Activated CD4-positive, alpha-beta T cell treated with anti-CD3 and anti-CD28 coated beads, Interleukin-2, amount 50 U/mL, for 4 hours (primary cell): Measurements from ENCODE around the gene CPNE6.
A peak's percentile ranks its signal among the peaks of the same experiment; 100 is the strongest.

Source experiments
- DNase-seq, 2 experiments: peaks; one replicate each; pipeline ENCODE4 v3.0.0-alpha.2; 2020

CPNE6 gene

DNA sequence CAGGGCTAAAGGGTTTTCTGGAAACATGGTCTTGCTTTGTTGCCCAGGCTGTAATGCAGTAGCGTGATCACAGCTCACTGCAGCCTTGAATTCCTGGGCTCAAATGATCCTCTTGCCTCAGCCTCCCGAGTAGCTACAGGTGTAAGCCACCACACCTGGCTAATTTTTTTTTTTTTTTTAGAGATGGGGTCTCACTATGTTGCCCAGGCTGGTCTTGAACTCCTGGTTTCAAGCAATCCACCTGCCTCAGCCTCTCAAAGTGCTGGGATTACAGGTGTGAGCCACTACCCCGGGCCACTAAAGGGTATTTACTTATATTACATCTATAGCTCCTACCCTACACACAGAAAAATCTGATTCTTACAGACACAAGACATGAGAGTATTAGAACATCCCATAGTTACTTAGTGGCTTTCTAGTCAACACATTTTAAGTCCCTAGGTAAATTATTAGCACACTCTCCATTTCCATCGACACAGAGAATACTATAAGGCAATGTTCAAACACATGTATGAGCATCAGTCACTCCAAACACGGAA, 37.0 kb downstream of the CPNE6 start:
- no peak for DNase-seq

DNA sequence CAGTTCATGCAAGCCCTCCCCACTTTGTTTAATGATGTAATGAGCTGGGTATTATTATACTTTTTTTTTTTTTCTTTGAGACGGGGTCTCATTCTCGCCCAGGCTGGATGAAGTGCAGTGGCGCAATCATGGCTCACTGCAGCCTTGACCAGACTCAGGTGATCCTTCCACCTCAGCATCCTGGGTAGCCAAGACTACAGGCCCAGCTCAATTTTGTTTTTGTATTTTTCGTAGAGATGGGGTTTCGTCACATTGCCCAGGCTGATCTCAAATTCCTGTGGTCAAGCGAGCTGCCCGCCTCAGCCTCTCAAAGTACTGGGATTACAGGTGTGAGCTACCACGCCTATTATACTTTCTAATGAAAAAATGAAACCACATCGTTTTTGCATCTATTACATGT, 38.7 kb downstream of the CPNE6 start:
- no peak for DNase-seq

DNA sequence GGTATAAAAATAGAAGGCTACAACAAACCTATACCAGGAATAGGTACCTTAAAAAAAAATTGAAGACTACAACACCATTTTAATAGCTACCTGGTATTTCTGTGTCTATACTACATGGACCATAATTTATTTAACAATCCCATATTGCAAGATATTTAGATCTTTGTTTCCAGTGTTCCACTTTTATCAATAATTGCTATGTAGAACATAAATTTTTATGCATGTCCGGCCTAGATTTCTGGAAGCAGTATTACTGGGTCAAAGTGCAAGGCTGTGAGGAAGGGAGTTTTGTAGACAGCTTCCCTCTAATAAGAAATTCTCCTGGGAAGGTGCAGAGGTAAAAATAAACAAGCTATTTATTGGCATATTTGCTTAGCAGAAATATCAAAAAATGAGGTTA, 39.2 kb downstream of the CPNE6 start:
- DNase-seq, result no peak

DNA sequence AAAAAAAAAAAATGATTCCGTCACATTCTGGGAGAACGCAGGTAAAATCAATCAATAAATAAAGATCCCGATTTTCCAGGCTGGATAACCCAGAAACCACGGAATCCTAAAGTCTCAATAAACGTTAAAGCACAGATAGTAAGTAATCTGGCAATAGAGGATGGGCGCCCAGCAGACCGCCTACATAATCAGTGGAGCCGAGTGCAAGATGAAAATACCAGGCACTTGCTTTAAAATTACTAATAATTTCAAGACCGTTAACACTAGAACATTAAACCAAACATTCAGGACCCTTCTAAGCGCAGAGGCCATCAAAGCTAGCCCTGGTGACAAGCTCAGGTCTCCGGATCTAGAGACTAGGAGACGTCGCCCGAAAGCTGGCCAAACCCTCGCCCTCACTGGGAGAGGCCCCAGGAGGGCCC, 42.0 kb downstream of the CPNE6 start:
- no peak for DNase-seq

DNA sequence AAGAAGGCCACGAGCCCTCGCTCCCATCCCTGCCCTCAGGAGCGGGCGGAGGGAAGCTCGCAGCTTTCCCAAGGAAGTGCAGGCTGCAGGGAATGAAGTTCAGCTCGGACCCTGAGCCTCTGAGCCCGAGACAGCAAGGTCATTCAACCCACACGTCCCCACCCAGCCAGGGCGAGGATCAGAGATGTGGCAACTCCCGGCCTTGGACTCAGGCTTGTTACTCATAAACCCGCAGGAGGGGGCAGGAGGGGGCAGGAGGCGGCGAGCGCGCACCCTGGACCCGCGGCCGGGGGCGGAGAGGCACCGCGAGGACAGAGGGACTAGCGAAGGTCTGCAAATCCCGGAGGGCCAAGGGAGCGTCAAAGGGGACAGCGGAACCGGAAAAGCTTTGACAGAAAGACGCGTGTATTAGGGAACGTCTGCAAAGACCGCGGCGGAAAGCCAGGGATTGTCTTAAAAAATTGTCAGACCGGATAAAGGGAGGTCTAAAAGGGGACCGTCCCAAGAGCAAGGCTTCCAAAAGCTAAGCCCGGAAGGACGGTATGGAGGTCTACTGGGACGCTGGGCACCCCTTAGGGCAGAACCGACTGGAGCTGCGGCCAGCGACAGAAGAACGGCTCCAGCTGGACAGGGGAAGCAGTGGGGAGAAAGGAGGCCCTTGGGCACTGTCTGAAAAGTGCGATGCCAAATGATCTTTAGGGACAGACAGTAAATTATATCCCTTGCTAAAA, 42.6 kb downstream of the CPNE6 start:
- DNase-seq, result peak; percentile 60 to 65

DNA sequence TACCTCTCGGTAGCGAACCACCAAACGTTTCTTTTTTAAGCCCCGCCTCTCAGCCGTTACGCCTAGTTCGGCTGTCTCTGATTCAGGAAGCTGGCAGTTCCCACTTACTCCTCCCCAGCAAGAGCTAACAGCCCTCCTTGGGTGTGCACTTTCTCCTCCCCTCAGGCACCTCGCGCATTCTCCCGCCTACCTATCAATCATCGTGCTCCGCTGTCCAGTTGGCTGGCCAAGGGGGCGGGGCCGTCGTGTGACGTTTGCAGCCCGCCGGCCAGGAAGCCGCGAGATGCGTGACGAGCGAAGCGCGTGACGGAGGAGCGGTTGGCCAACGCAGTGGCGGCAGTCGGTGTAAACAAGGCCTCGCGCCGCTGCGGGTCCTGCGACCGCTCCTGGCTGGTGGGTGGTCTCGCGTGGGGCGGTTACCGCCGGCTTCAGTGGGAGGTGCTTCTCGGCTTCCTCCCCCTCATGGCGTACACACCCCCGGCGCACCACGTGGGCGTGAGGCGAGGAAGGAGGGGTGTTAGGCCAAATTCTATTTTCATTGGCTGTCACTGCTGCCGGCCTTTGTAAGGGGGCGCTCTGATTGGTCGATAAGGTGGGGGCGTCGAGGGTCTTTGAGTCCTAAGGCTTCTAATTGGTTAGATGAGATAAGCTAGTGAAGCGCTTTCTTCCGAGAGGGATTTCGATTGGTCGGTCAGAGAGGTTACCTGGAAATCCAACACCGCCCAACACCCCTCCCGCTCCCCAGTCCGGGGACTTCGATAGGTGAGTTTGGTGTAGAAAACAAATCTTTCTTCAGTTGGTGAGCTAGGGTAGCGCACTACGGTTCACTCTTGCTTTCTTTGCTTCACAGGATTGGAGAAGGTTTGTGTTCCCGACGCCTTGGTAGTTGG, 43.4 kb downstream of the CPNE6 start, which contains the start of the genes DCAF11 and NRL:
DCAF11 (plus strand) TSS at position 246 of the 890 bp plus-strand sequence. CDS start 818 bp downstream, outside the sequence.
NRL (minus strand) TSS at position 418 of the 890 bp plus-strand sequence. CDS start 32,101 bp downstream, outside the sequence.
- DNase-seq, result peak; percentile 98 to 99

DNA sequence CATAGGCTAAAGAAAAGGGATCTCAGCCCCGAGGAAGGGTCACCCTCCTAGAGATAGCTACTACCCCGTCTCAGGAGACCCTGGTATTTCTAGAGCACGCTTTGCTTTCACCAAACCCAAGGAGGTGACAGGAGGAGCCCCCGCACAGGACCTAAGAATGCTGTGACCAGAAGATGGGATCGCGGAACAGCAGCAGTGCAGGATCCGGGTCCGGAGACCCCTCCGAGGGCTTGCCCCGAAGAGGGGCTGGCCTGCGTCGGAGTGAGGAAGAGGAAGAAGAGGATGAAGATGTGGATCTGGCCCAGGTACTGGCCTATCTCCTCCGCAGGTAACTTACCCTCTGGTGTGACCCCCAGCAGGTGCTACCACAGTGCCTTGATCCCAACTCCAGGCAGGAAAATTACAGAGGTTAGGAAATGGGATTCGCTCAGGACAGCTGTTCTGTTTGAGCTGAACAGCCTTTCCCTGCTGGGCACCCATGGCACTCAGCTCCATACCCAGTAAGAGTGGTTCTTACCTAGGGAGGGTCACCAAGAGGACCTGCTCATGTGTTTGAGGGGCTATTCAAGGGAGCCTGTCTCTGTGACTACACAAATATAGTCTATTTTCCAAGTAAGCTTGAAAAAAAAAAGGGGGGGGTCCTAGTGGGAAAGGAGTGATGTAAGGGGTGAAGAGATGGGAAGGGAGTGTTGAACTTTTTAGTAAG, 44.2 kb downstream of the CPNE6 start:
- no peak for DNase-seq

DNA sequence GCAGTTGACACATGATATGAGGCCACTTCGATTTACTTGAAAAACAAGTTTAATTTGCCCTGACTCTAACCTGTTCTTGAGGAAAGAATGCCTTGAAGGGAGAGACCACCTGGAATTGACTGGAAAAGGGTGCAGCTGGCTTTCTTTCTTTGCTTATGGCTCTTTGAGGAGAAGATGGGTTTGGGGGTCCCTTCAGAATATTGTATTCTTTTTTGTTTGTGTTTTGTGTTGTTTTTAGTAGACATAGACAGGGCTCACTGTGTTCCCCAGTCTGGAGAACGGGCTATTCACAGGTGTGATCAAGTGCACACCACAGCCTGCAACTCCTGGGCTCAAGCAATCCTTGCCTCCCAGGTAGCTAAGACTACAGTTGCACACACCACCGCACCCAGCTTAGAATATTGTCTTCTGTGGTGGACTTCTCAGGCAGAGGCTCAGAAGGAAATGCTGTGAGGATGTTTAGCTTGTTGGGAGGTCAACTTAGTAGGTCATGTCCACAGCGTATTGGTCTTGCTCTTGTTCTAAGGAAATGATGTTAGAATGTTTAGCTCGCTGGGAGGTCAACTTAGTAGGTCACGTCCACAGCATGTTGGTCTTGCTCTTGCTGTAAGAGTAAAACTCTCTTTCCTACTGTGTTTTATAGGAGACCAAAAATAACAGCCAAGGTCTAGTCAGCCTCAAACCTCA, 44.9 kb downstream of the CPNE6 start:
- DNase-seq, result no peak

DNA sequence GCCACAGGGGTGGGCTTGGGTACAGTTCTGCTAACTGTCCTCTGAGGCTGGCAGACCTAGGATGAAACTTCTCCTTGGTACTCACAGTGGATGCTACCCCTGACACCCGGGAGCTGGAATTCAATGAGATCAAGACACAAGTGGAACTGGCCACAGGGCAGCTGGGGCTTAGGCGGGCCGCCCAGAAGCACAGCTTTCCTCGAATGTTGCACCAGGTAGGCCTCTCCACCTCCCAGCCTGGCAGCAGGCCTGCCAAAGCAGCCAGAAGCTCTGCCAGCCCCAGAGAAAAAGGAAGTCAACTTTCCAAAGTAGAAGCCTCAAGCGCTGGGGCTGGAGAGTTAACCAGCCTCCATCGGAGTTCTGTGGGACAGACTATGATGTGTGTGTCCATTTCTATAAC, 45.8 kb downstream of the CPNE6 start:
- no peak for DNase-seq

DNA sequence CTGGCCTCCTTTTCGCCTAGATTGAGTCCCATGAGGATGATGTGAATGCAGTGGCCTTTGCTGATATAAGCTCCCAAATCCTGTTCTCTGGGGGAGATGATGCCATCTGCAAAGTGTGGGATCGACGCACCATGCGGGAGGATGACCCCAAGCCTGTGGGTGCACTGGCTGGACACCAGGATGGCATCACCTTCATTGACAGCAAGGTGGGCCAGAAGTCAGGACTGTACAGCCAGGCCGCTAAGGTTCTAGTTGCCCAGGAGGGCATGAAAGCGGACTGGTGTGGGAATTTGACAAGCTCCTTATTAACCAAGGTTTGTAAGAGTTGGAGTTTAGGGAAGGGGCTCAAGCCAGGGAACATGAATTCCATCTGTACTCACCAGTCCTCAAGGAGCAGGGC, 48.3 kb downstream of the CPNE6 start:
- DNase-seq, result no peak

DNA sequence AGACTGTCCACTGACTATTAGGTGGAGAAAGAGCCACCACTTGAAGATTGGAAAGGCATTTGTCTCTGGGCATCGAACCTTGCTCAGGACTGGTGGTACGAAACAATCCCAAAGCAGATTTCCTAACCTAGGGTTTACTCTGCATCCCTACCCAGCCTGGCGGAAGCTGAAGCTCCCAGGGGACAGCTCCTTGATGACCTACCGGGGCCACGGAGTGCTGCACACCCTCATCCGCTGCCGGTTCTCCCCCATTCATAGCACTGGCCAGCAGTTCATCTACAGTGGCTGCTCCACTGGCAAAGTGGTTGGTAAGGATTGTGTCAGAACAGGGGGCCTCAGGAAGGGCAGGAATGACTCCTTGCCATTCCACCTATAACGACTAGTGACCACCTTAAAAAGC, 49.8 kb downstream of the CPNE6 start:
- no peak for DNase-seq

DNA sequence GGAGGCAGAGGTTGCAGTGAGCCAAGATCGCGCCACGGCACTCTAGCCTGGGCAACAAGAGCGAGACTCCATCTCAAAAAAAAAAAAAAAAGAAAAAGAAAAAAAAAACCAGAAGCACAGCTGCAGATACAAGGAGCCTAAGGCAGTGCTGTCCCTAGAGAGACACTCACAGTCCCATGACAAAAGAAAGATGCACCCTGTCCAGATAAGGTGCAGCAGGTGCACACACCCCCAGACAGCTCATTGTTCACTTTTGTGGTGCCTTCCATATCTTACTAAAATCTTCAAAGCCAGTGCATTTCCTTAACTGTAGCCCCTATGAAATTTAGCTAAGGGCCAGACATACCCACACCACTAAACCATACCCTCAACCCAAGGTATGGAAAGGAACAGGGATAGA, 51.1 kb downstream of the CPNE6 start:
- DNase-seq, result no peak

DNA sequence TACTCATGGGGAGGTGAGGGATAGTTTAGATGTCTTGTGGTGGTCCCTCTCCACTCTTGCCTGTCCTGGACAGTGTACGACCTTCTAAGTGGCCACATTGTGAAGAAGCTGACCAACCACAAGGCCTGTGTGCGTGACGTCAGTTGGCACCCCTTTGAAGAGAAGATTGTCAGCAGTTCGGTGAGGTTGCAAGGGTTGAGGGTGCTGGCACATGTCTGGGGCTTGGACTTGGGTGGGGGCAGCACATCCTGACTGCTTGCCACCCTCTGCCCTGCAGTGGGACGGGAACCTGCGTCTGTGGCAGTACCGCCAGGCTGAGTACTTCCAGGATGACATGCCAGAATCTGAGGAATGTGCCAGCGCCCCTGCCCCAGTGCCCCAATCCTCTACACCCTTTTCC, 51.5 kb downstream of the CPNE6 start:
- DNase-seq, result no peak

DNA sequence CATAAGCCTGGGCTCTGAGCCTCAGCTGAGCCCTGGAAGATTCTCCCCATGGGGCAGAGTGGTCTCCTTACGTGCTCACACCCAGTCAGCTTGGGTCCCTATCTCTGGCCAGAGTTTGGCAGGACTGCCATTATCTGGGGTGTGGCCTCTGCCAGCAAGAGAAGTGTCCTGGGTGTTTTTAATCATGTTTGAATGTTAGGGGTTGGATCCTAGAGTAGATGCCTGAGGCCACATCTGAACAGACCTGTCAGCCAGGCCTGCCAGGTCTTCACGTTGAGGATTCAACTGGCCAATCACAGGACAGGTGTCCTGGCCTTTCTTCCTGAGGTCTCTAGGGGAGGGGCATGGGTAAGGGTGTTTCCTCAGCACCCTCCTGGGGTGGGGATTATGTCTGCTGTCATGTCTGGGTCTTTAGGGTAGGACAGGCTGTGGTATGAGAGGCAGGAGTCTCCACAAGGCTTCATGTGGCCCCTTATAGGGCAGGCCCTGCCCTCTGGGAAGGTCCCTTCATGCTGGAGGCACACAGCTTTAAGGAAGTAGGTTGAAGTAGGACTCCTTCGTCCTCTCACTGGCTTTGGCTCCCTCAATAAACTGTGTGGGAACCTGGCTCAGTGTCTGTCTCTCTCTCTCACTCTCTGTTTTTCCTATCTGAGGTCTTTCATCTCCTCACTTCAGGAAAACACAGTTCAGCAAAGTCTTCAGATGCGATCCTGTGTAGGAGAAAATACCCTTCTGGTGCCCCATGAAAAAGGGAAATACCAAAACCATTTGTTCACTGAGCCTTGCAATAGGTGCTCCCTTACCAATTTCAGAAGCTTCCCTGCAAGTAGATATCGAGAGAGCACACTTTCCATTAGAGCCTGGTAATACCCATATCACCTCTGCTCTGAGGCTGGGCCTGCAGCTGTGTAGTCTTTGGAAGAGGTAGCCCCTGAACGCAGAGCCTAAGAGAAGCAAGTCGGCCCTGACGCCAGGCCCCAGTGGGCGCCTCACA, 52.4 kb downstream of the CPNE6 start:
- DNase-seq, result no peak

DNA sequence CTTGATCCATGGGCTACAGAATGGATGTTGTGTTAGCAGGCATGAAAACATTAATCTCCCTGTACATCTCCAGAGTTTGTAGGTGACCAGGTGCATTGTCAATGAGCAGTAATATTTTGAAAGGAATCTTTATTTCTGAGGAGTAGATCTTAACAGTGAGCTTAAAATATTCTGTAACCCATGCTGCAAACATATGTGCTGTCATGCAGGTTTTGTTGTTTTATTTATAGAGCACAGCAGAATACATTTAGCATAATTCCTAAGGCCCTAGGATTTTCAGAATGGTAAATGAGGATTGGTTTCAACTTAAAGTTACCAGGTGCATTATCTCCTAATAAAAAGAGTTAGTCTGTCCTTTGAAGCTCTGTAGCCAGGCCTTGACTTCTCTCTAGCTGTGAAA, 55.6 kb downstream of the CPNE6 start:
- DNase-seq, result no peak

DNA sequence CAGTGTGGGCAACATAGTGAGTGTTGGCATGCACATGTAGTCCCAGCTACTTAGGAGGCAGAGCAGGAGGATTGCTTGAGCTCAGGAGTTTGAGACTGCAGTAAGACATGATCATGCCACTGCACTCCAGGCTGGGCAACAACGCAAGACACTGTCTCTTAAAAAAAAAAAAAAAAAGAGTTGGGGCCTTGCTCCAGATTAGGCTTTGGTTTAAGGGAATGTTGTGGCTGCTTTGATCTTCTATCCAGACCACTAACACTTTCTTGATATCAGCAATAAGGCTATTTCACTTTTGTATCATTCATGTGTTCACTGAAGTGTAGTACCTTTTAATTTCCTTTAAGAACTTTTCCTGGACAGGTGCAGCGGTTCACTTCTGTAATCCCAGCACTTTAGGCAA, 56.3 kb downstream of the CPNE6 start:
- DNase-seq, result no peak
